H9 (cell line): Measurements from ENCODE around the gene ANO6. TPM values are rescaled to one million over a fixed set of nuclear protein-coding genes. Genes with fewer than 3 reads are reported as not detected.
A peak's percentile ranks its signal among the peaks of the same experiment; 100 is the strongest.

ENCODE experiments used
- DNase-seq: peaks from one replicate; pipeline ENCODE4 v3.0.0-alpha.2; 2017
- H2AFZ ChIP-seq: one replicate; pipeline ENCODE4 v1.6.1; 2013; ENCODE audit warnings: mild to moderate bottlenecking, low read length, control low read depth, moderate library complexity
- H2AK5ac ChIP-seq: 2 replicates; pipeline ENCODE4 v1.6.1; 2013; ENCODE audit warnings: low read length, control low read depth, mixed read lengths; ENCODE audit not compliant: insufficient read length
- H2BK120ac ChIP-seq: one replicate; pipeline ENCODE4 v1.6.1; 2013; ENCODE audit warnings: low read depth, mild to moderate bottlenecking, low read length, control low read depth, inconsistent platforms; ENCODE audit not compliant: poor library complexity, severe bottlenecking
- H2BK12ac ChIP-seq: 2 replicates; pipeline ENCODE4 v1.6.1; 2013; ENCODE audit warnings: low read length, control low read depth, mixed read lengths, low read depth; ENCODE audit not compliant: insufficient read length
- H2BK15ac ChIP-seq: 2 replicates; pipeline ENCODE4 v1.6.1; 2013; ENCODE audit warnings: low read depth, low read length, control low read depth
- H2BK20ac ChIP-seq: one replicate; pipeline ENCODE4 v1.6.1; 2013; ENCODE audit warnings: low read depth, mild to moderate bottlenecking, low read length, control low read depth, inconsistent platforms; ENCODE audit not compliant: poor library complexity, severe bottlenecking
- H2BK5ac ChIP-seq: 2 replicates; pipeline ENCODE4 v1.6.1; 2013; ENCODE audit warnings: low read length, control low read depth, mixed read lengths; ENCODE audit not compliant: insufficient read length
- H3K14ac ChIP-seq: 2 replicates; pipeline ENCODE4 v1.6.1; 2013; ENCODE audit warnings: low read length, control low read depth; ENCODE audit not compliant: insufficient read depth
- H3K18ac ChIP-seq: 2 replicates; pipeline ENCODE4 v1.6.1; 2013; ENCODE audit warnings: low read depth, mild to moderate bottlenecking, mixed read lengths, low read length, control low read depth; ENCODE audit not compliant: insufficient read length
- H3K23ac ChIP-seq: 2 replicates; pipeline ENCODE4 v1.6.1; 2013; ENCODE audit warnings: low read length, control low read depth, mixed read lengths, low read depth; ENCODE audit not compliant: insufficient read length
- H3K23me2 ChIP-seq: 2 replicates; pipeline ENCODE4 v1.6.1; 2013; ENCODE audit warnings: low read depth, mild to moderate bottlenecking, mixed read lengths, low read length, control low read depth; ENCODE audit not compliant: insufficient read length, poor library complexity, severe bottlenecking
- H3K27ac ChIP-seq: 2 replicates; pipeline ENCODE4 v1.5.1; 2013; ENCODE audit warnings: low read length, control low read depth, mixed read lengths, low read depth; ENCODE audit not compliant: insufficient read length
- H3K27me3 ChIP-seq: 2 replicates; pipeline ENCODE4 v1.6.1; 2013; ENCODE audit warnings: low read length, control low read depth, inconsistent platforms; ENCODE audit not compliant: insufficient read depth
- H3K4ac ChIP-seq: 2 replicates; pipeline ENCODE4 v1.6.1; 2013; ENCODE audit warnings: low read depth, mild to moderate bottlenecking, control low read depth, inconsistent platforms, low read length, moderate library complexity
- H3K4me1 ChIP-seq: 2 replicates; pipeline ENCODE4 v1.6.1; 2013; ENCODE audit warnings: low read length, control low read depth, inconsistent platforms; ENCODE audit not compliant: insufficient read depth
- H3K4me2 ChIP-seq: 2 replicates; pipeline ENCODE4 v1.6.1; 2013; ENCODE audit warnings: low read length, control low read depth, mixed read lengths; ENCODE audit not compliant: insufficient read length, insufficient read depth
- H3K56ac ChIP-seq: 2 replicates; pipeline ENCODE4 v1.6.1; 2013; ENCODE audit warnings: low read depth, mild to moderate bottlenecking, mixed read lengths, low read length, control low read depth; ENCODE audit not compliant: insufficient read length
- H3K79me1 ChIP-seq: 2 replicates; pipeline ENCODE4 v1.6.1; 2013; ENCODE audit warnings: low read depth, mild to moderate bottlenecking, moderate library complexity, low read length, control low read depth, inconsistent platforms; ENCODE audit not compliant: insufficient read depth, poor library complexity, severe bottlenecking
- H3K79me2 ChIP-seq: 2 replicates; pipeline ENCODE4 v1.6.1; 2013; ENCODE audit warnings: low read length, control low read depth, inconsistent platforms; ENCODE audit not compliant: insufficient read depth
- H3K9ac ChIP-seq: 2 replicates; pipeline ENCODE4 v1.6.1; 2013; ENCODE audit warnings: low read length, control low read depth, mixed read lengths; ENCODE audit not compliant: insufficient read length; ENCODE audit errors: extremely low read depth
- H3K9me3 ChIP-seq: one replicate; pipeline ENCODE4 v1.6.1; 2013; ENCODE audit warnings: low read depth, low read length, inconsistent platforms; ENCODE audit not compliant: control insufficient read depth
- H3T11ph ChIP-seq: one replicate; pipeline ENCODE4 v1.6.1; 2013; ENCODE audit warnings: mild to moderate bottlenecking, low read length, control low read depth, inconsistent platforms
- H4K20me1 ChIP-seq: one replicate; pipeline ENCODE4 v1.6.1; 2013; ENCODE audit not compliant: control insufficient read depth, insufficient read length, insufficient read depth
- H4K5ac ChIP-seq: 2 replicates; pipeline ENCODE4 v1.6.1; 2013; ENCODE audit warnings: low read depth, mild to moderate bottlenecking, mixed read lengths, low read length, control low read depth; ENCODE audit not compliant: insufficient read length
- H4K8ac ChIP-seq: replicated peaks from 2 replicates; pipeline ENCODE4 v1.6.1; 2013; ENCODE audit warnings: low read length, control low read depth, mixed read lengths, low read depth; ENCODE audit not compliant: insufficient read length
- H4K91ac ChIP-seq: 2 replicates; pipeline ENCODE4 v1.6.1; 2013; ENCODE audit warnings: low read depth, mild to moderate bottlenecking, moderate library complexity, mixed read lengths, low read length, control low read depth; ENCODE audit not compliant: insufficient read length
- H3K27ac Mint-ChIP-seq, 3 experiments: 2 replicates in 2 of 3; 3 replicates in 1 of 3; pipeline ENCODE4 v1.8.0; 2020 to 2021; ENCODE audit warnings: mixed read lengths in 3 of 3, mild to moderate bottlenecking in 1 of 3, moderate library complexity in 1 of 3
- H3K27me3 Mint-ChIP-seq: 2 replicates; pipeline ENCODE4 v1.8.0; 2021; ENCODE audit warnings: low read depth, mild to moderate bottlenecking, moderate library complexity, mixed read lengths
- H3K36me3 Mint-ChIP-seq, 3 experiments: 2 replicates in 2 of 3; 3 replicates in 1 of 3; pipeline ENCODE4 v1.8.0; 2020 to 2021; ENCODE audit warnings: low read depth in 3 of 3, mixed read lengths in 3 of 3; ENCODE audit not compliant: insufficient read depth in 1 of 3
- H3K4me1 Mint-ChIP-seq, 2 experiments: 2 replicates each; pipeline ENCODE4 v1.8.0; 2020; ENCODE audit warnings: mixed read lengths in 2 of 2
- H3K4me3 Mint-ChIP-seq, 2 experiments: 2 replicates in 1 of 2; 3 replicates in 1 of 2; pipeline ENCODE4 v1.8.0; 2020 to 2021; ENCODE audit warnings: mild to moderate bottlenecking in 2 of 2, mixed read lengths in 2 of 2, moderate library complexity in 1 of 2
- H3K9me3 Mint-ChIP-seq, 2 experiments: 2 replicates in 1 of 2; 3 replicates in 1 of 2; pipeline ENCODE4 v1.8.0; 2020; ENCODE audit warnings: mild to moderate bottlenecking in 2 of 2, mixed read lengths in 2 of 2, moderate library complexity in 1 of 2
- CTCF ChIP-seq: fragments of 200-600 bp; sonication (generic); conservative IDR thresholded peaks from 3 replicates; pipeline ENCODE4 v1.8.0; 2021; ENCODE audit warnings: antibody characterized with exemption, mild to moderate bottlenecking
- WGBS: extraction: QIAGEN DNeasy Blood & Tissue Kit; methylation state at CpG from one replicate; pipeline ENCODE4 v1.1.7; 2013; ENCODE audit warnings: missing lambda C conversion rate, low lambda C conversion rate, mixed read lengths; ENCODE audit not compliant: insufficient read length; ENCODE audit errors: extremely low coverage; 5-methylcytosine and 5-hydroxymethylcytosine counted together
- total RNA-seq: library from RNA; stranded (reverse); gene quantifications from 2 replicates; pipeline ENCODE4 v1.2.1, GENCODE V29; 2021

ANO6 gene
- total RNA-seq, 1 experiment from 2014 or later: 24.3 TPM

DNA sequence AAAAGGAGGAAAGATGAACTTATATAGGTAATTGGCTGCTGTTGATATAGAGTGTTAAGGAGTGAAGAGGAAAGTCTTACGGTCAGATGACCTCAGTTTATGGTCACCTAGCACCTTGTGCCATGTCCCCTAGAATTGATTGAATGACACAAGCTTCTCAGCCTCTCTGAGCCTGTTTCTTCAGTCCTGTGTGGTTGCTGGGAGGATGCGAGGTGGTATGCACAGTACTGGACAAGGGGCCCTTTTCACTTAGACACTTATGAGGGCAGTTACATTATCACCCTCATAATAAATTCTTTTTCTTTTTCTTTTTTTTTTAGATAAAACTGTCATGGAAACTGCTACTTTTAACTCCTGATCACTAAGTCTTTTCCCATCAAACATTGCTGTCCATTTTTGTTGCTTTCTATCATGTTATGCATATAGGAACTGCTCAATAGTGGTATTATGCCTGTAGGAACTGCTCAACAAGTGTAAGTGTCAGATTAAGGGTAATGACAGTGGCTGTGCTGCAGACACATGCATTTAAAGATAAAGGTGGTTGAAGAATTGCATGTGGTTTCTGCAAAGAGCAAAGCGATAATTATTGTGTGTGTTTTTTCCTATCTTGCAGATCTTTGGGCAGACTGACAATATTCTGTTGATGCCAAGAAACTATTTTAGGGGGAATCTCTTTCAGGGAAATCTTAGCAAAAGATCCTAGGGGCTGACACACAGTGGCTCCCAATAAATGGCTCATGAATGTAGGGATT, 11.6 kb downstream of the ANO6 start:
- peak overlapping the region; percentile 39 for H3K27ac ChIP-seq
- H2AK5ac ChIP-seq: no peak overlapping the region
- H2BK15ac ChIP-seq: no peak overlapping the region
- Mint-ChIP-seq H3K27ac (0 out of 7 replicates have a peak overlapping the region, but pooled peaks of 1 of the 3 experiments have one; percentile 54), H3K4me3 (no peak overlapping the region), H3K4me1 (peaks cover 35 to 38% of the 10 kb centered on the region in 2 experiments), H3K36me3 (peaks cover 17 to 23% (median 20%) of the 10 kb centered on the region in 3 experiments), H3K27me3 (no peaks in the 10 kb centered on the region), H3K9me3 (peaks cover 0 to 2% of the 10 kb centered on the region in 2 experiments; a peak in 2 of 5 replicates)
- peaks cover 13% of the 10 kb centered on the region; the same call in 1 of the 2 replicates for H3K79me2 ChIP-seq
- no peak overlapping the region for H2BK120ac ChIP-seq
- H3K79me1 ChIP-seq: peaks cover 5% of the 10 kb centered on the region
- no peak overlapping the region for H3K4ac ChIP-seq
- no CpG with 5 or more reads among the region's 3 CpGs for WGBS
- H3K9ac ChIP-seq: no peak overlapping the region
- TF ChIP-seq CTCF: no peak
- H3K56ac ChIP-seq: no peak overlapping the region
- H3K27me3 ChIP-seq: no peaks in the 10 kb centered on the region
- no peak overlapping the region for H3K18ac ChIP-seq
- no peak overlapping the region for H2BK12ac ChIP-seq
- no peak overlapping the region for H2BK20ac ChIP-seq
- peaks cover 6% of the 10 kb centered on the region; the same call in 1 of the 2 replicates for H3K4me1 ChIP-seq
- no peaks in the 10 kb centered on the region for H3K23me2 ChIP-seq
- no peak overlapping the region for H4K91ac ChIP-seq
- H4K5ac ChIP-seq: no peak overlapping the region
- DNase-seq: no peak
- H3K9me3 ChIP-seq: no peaks in the 10 kb centered on the region
- H3K23ac ChIP-seq: no peak overlapping the region
- no peak overlapping the region for H3K4me2 ChIP-seq
- H3T11ph ChIP-seq: peak overlapping the region; percentile 67
- H2BK5ac ChIP-seq: no peak overlapping the region
- H3K14ac ChIP-seq: no peak overlapping the region
- no peak overlapping the region for H4K8ac ChIP-seq
- H2AFZ ChIP-seq: no peak overlapping the region
- H4K20me1 ChIP-seq: no peaks in the 10 kb centered on the region
